GM12801 (cell line): ENCODE measurements around the gene STEAP1B.

ENCODE experiments used
- CTCF ChIP-seq: IDR thresholded peaks from one replicate; pipeline ENCODE4 v1.5.1; 2011; ENCODE audit warnings: control low read depth; ENCODE audit not compliant: insufficient read length; ENCODE audit errors: extremely low read depth

The STEAP1B gene

DNA sequence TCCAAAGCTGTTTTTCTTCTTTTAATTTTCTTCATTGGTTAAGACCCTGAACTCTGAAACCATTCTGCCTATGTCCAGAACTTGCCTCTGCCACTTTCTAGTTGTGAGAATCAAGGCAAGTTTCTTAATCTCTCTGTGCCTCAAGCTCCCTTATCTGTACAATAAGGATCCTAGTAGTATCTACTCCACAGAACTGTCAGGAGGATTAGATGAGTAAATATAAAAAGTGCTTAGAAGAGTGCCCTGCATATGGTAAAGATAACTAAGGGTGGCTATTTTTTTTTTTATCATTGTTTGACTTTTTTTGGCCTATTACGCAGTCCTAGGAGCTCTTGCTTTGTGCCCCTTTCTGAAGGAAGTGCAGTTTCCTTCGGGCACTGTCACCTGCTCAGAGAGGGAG lies 96.6 kb downstream of the STEAP1B start:
- no peak for TF ChIP-seq CTCF

GRCh38 chr7:22402250-22402649 lies 97.7 kb downstream of the STEAP1B start:
- TF ChIP-seq CTCF = no peak

DNA sequence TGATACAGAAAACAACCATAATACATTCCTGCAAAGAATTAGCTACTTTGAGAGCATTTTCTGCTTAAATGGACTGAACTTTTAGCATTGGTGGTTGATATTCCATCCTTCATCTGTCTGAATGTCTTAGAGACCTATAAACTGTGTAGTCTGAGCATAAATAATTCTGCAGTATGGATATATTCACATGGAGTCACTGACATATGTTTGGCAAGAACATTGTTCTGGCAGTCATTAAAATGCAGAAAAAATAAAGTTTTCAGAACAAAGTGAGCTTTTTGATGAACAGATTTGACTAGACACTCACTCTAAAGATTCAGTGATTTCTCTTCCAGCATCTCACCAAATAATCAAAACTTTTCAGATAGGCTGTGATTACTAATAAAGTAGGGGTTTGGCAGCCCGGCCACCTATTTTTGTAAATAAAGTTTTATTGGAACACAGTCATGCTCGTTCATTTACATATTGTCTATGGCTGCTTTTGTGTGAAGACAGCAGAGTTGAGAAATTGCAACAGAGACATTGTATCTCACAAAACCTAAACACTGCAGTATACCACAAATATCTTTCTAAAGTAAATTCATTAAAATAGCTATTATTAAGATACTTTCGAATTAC lies 98.9 kb downstream of the STEAP1B start:
- TF ChIP-seq CTCF = no peak

- no peak for TF ChIP-seq CTCF
These were observed 99.7 kb downstream of the STEAP1B start for GRCh38 chr7:22400150-22400814.

GRCh38 chr7:22399546-22399945 lies 100.4 kb downstream of the STEAP1B start:
- TF ChIP-seq CTCF = no peak

- TF ChIP-seq CTCF = no peak
These were observed 100.9 kb downstream of the STEAP1B start for GRCh38 chr7:22399091-22399490.

GRCh38 chr7:22397981-22398380 lies 102.0 kb downstream of the STEAP1B start:
- TF ChIP-seq CTCF = no peak

- TF ChIP-seq CTCF = no peak
These were observed 104.8 kb downstream of the STEAP1B start for GRCh38 chr7:22395222-22395621.
